ENCODE results near the gene LPCAT1.
A peak's percentile ranks its signal among the peaks of the same experiment; 100 is the strongest.

The LPCAT1 gene

DNA sequence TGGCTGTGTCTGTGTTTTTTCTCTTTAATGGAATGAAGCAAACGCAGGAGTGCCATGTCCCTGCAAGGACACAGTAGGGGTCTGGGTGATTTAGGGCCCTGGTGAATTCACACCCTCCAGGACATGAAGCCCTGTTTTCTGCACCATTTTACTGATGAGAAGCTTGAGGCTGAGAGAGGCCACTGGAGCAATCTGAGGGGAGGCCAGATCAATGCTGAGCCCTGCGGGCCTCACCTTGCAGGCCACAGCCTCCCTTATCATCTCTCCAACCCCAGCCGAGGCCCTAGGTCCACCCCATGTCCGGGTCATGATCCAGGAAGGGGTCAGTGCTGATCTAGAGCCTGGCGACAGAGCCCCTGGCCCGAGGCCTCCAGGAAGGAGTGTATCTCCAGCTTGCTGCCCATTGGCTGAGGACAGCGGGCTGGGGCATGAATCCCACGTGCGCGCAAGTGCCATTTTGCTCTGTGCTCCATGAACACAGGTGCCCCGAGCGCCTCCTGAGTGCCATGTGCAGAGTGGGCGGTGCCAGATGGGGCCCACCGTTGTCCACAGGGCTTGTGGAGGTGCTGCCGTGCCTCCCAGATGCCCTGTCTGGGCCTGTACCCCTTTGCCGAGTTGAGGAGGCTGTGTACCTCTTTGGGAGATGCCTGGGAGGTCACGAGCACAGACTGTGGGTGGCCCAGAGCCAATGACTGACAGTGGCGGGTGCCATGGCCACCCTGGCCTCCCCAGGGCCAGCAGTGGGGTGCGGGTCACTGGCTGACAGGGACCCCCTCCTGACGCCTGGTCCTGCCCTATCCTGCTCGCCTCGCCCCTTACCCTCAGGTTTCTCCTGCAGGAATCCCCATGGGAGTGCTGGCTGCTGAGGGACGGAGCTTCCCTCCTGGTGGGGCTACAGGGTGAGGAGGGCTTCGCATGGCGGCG lies 32.3 kb upstream of the LPCAT1 start:
- FAIRE-seq (peak; percentile 80), DNase-seq (ENCODE audit: insufficient read length, low spot score) (no peak)

DNA sequence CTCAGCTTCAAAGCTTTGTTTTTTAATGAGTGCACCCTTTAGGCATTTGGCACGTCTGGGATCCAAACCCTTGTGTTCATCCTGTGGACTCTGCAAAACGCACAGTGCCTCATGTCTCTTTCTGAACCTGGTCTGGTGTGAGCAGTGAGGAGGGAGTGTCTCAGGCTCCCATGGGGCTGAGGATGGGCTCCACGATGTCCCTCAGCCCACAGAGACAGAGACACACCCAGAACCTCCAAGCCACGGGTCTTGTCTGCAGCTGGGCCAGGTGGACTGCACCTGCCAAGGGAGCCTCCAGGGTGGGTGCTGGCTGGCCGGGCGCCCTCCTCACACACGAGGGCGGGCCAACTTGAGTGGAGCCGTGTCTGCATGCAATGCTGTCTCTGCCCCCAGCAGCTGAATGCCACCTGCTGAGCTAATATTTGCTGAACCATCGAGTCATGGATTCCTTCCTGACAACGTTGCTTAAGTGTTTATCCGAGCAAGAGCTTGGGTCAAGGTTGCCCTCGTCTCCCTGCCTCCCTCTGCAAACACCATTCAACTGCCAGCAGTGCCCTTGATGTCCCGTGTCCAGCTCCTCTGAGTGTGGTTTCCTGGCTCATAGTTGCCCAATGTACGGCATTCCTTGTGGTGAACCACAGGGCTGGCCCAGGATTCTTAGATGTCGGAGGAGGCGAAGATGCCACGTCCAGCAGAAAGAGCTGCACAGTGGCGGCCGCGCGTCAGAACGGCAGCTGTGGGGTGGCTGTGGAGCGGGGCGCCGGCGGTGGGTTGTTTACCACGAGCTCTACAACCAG lies 31.4 kb upstream of the LPCAT1 start:
- peak; percentile 97 for FAIRE-seq
- DNase-seq (ENCODE audit: insufficient read length, low spot score) = peak; percentile 97

DNA sequence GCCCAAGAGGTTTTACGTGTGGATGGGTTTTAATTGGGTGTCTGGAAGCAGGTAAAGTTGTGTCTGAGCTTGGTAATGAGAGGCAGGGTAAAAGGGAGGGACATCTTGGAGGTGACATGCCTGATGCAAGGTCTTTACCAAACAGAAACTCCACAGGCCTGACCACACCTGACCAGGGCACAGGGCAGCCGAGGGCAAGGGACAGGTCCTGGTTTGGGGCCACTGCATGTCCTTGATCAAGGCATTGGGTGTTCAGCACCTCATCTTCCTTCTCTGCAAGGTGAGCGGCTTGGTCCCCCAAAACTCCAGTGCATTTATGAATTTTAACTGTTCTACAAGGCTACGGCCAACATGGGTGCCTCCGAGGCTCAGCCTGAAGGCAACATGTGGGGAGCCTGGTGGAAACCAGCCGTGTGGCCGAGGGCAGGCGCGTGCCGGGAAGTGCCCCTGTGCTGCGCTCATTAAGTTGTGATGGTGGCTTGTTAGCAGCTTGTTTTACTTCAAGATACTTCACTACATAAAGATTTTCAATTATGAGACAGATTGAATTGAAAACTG lies 30.7 kb upstream of the LPCAT1 start:
- FAIRE-seq (peak; percentile 64), DNase-seq (ENCODE audit: insufficient read length, low spot score) (no peak)

DNA sequence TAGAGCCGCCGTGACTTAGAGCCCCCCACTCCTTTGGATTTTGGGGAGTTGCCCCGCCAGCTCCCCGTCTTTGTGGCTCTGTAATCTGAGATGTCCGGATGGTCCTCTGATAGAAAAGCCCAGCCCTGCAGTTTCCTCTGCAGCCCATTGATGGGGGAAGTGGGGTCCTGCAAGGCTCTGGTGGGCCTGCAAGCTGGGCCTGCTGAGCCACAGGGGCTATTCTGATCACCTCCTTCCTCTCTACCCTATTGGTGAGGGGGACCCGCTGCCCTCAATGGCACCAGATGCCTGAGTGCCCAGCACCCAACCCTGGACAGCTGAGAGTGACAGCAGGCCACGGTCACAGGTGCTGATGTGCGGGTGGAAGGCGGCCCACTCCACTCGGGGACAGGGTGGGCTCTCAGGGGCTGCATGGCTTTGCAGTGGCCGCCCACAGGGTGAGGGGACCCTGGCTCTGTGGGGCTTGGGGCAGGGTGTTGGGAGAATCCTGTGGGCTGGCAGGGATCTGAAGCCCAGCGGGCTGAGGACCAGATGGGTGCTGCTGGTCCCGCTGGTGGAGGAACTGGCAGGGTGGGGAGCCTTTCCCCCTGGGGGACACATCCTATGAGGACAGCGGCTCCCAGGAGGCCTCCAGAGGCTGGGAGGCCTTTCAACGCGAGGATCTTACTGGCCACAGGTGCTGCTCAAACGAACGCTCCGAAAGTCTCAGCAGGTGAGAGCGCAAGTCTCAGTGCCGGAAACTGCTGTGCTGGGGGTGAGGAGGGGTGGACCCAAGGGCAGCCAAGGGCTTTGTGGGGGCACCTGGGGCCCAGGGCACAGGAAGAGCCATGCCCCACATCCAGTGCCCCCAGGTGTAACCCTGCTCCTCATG lies 30.0 kb upstream of the LPCAT1 start:
- no peak for DNase-seq (ENCODE audit: insufficient read length, low spot score)
- FAIRE-seq = no peak

DNA sequence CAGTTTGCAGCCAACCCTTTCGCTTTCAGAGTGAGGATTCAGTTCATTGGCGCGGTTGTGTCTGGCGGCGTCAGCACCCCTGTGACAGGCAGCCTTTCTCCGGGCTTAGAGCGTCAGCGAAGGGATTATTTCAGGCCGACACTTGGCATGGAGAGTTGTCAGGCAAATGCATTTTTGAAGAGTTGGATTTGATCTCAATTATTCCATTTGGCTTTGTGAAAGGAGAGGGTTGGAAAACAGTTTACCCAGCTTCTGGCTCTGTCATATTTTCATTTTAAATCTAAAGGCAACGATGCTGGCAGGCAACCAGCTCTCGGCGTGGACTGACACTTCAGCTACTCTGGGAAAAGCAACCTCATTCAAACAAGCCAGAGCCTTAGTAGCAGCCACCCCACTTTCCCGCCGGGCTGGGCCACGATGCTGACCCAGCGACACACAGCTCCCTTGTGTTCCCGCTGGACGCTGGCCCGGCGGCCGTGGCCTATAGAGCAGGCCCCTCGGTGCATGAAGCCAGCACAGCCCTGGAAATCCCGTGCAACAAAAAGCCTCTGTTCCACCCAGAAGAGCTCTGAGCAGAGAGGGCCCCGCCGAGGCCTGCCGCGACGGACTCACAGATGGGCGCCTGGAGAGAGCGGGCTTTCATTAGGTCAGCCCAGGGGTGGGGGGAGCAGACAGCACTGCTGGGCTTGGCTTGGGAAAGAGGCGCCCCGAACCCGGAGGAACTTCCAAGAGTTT lies 28.9 kb upstream of the LPCAT1 start:
- FAIRE-seq = no peak
- no peak for DNase-seq (ENCODE audit: insufficient read length, low spot score)

DNA sequence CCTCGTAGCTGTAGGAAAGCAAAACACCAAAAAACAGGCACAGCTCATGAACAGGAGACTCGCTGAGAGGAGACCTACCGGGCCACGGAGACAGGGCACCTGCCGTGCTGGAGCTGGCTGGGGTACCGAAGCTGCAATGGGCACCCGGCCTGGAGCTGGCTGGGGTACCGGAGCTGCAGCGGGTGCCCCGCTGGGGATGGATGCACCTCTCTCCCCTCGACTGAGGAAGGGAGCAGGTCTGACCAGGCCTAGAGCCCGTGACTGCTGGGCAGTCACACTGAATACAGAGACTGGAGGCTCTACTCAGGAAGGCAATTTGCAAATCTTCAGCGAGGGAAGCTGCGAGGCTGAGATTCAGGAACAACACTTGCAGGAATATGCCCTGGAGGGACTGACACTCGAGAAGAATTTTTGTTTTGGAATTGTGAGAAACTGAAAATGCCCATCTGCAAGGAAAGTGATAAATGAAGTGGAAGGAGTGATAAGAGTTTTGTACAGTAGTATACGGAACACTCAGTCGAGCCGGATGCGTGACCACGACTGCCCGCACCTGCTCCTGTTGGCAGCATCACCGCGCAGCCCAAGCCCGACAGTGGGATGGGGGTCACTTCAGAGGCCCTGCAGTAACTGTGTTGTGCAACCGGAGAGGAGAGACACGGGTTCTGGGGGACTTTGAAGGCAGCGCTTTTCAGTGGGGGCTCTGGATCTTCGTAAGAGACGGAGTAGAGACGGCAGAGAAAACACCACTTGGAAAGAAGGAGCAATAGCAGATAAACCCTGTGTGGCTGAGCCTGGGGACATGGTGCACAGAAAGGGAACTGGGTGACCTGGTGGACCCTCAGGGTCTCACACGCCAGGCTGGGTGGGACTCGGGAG lies 27.9 kb upstream of the LPCAT1 start:
- FAIRE-seq = no peak
- DNase-seq (ENCODE audit: insufficient read length, low spot score) = no peak

DNA sequence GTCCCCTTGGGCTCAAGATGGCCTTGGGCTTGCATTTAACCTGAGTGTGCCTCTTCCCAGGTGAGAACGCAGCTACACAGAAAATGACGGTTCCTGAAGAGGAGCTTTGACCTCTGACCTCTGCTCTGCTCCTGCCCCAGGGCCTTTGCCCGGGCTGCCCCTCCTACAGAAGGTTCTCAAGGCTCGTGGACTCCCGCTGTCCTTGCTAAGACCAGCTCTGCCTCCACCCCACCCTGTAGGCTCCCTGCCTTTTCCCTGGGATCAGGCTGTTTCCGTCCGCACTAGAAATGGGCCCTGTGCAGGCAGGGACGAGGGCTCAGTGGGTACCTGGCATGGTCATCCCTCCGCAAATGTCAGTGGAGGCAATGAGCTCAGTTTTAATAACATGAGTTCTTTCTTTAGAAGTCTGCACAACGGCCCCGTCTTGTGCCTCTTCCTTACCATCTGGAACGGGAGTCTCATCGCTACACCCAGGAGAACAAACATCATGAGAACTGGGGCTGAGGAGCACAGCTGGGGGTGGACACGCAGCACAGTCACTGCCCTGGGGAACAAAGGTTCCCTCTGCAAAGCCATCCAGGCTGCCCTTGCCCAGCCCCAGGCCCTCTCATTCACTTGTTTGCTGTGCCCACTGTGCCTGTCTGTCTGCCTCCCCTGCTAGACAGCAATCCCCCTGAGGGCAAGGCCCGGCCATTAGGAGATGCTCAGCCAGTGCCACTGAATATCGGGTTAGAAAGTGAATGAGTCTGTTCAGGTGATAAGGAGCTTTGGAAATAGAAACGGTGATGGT lies 26.7 kb upstream of the LPCAT1 start:
- no peak for DNase-seq (ENCODE audit: insufficient read length, low spot score)
- peak; percentile 33 for FAIRE-seq

DNA sequence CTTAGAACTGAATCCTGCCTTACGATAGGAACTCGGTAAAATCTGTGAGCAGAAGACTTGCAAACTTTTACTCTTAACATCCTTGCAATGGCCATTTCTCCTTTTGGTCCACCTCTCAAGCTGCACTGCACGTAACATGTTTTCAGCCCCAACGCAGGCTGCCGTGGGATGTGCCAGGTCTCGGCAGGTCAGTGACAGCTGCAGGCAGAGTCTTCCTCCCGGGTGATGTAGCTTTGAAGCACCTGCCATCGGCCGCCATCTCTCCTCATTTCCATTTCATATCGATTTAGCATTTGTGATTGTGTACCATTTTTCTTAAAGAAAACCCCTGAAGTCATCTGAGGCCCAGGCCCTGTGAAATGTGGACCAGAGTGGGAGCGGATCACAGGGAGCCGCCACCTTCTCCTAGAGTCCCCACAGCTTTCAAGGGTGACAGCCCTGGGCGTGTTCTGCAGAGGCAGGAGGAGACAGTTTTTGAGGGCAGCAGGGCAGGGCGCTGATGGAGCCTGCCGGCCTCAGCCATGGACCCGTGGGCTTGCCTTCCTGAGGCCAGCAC lies 25.8 kb upstream of the LPCAT1 start:
- FAIRE-seq = no peak
- DNase-seq (ENCODE audit: insufficient read length, low spot score) = no peak

DNA sequence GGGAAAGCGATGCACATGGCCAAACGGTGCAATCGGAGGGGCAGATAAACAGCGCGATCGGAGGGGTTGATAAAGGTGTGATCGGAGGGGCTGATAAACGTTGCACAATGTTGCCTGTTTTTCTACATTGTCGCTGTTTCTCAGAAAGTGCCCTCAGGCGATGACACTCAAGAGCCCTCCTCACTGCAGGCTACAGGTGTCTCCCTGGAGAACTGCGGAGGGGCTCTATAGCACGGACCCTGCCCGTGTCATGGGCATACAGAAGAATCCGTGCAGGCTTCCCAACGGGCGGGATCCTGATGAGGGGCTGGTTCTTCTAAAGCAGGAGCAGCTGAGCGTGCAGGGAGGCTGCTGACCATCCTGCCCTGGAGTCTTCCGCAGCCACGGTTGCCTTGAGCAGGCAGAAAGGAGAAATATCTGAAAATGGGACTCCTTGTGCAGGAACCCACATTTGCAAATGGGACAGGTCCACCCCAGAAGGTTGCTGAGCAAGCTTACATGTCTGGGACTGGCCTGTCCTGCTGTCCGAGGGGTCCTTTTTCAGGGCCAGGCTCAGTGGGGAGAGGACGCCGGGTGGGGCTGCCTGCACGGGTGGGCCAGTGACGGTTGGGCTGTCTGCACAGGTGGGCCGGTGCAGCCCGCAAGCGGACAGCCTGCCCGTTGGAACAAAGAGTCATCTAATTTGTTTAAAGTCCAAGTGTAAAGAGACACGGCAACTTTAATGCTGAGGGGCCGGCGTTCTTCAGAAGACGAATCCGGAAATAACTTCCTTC lies 25.1 kb upstream of the LPCAT1 start:
- DNase-seq (ENCODE audit: insufficient read length, low spot score) (no peak), FAIRE-seq (no peak)

DNA sequence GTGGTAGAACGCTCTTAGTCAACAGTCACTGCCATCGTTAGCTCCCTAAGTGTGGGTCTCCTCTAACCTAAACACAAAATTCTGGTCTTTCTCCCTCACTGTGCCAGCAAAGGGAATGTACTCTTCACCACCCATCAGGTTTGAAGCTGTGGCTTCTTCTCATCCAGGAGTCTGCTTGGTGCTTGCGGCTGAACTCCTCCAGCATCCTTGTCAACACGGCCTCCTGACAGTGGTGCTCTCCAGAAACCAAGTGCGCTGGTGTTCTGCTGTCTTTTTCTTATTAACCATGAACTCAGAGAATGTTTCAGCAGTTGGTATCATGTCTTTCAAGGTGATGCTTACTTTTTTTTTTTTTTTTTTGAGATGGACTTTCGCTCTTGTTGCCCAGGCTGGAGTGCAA lies 23.9 kb upstream of the LPCAT1 start:
- DNase-seq (ENCODE audit: insufficient read length, low spot score) (no peak), FAIRE-seq (no peak)

DNA sequence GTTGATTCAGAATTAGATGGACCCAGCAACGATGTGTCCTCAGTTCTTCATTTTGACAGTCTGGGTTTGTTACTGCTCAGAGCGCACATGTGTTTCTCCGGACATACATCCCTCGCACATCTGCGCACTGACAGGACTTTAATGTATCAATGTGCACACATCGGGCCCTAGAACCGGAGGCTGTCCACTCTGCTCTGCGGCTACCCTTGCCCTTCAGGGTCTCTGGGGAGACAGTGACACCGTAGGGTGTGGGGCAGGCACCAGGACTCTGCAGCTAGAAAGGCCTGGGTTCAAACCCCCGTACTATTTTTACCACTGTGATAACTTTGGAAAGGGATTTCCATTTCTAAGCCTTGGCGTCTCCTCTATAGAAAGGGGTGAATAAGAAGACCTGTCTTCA lies 23.5 kb upstream of the LPCAT1 start:
- no peak for DNase-seq (ENCODE audit: insufficient read length, low spot score)
- FAIRE-seq = peak; percentile 69

DNA sequence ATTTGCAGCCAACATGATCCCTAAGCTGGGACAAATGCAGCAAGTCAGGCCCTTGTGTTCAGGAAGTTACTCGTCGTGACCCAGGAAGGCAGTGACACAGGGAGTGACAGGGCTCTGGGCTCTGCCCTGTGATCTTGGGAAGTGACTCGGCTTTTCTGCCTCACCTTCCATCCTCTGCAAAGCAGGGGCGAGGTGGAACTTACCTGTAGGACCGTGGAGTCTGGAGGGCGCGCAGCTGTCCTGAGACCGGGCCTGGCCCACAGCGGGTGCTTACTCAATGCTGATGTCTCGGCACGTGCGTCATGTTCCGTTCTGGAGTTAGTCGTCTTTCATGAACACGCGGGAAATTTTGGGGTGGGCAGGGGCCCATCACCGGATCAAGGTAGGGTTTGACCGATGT lies 22.8 kb upstream of the LPCAT1 start:
- DNase-seq (ENCODE audit: insufficient read length, low spot score) (no peak), FAIRE-seq (no peak)

DNA sequence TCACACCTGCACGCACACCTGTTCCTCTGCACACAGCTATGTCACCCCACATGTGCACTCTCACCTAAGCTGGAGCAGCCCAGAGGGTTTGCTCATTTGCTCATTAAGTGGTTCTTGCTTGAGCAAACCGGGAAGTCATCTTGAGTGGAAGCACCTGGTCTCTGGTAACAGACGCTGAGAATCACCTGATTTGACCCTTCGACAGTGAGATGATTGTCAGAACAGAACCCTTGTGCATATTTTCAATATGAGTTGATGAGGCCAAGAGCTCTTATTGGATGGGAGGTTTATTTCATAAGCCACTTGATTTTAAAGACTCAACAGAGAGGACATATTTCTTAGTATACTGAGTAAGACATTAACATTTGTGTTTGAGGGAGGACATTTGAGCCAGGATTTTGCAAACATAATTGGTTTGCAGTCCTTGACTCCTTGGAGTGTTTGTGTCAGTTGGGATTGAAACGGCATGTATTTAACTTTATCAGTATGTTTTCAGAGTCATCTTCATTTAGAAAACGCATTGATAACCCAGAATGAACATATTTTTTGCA lies 22.1 kb upstream of the LPCAT1 start:
- FAIRE-seq = no peak
- no peak for DNase-seq (ENCODE audit: insufficient read length, low spot score)

DNA sequence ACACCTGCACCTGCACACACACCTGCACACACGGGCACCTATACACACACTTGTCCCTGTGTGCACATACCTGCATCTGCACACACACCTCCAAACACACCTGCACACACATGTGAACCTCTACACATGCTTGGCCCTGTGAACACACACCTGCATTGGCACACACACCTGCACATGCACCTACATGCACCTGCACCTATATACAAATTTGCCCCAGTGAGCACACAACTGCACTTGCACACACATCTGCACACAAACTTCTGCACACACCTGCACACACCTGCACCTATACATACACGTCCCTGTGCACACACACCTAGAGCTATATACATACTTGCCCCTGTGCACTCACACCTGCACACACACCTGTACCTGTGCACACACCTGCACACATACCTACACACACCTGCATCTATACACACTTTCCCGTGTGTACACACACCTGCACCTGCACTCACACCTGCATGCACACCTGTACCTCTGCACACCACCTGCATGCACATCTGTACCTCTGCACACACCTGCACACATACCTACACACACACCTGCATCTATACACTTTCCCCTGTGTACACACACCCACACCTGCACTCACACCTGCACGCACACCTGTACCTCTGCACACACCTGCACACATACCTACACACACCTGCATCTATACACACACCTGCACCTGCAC lies 21.5 kb upstream of the LPCAT1 start:
- FAIRE-seq (peak; percentile 99), DNase-seq (ENCODE audit: insufficient read length, low spot score) (no peak)

DNA sequence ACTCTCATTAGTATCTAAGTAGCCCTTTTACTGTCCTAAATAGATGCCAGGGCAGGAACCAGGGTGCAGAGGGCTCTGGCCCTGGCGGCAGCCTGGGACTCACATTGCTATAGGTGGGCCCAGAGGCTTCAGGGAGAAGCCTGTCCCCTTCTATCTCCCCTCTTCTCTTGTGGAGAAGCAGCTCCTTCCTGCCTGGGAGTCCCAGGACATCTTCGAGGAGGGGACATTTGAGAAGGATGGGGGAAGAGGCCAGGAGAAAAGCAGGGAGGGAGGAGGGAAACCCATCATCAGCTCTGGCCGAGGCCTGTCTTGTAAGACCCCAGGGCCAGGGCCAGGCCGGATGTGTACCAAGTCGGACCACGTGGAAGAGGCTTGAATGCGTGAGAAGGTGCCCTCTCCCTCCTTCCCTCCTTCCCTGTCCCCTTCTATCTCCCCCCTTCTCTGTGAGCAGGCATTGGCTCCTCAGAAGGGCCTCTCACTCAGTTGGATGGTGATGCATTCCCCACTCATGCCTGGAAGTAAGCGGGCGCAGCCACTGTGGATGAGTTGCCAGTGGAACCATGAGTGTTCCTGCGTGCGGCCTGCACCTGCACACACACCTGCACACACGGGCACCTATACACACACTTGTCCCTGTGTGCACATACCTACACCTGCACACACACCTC lies 20.7 kb upstream of the LPCAT1 start:
- no peak for FAIRE-seq

More for the DNA sequence above, 20.7 kb upstream of the LPCAT1 start:
- no peak for DNase-seq (ENCODE audit: insufficient read length, low spot score)

Measured in HTR-8/SVneo (cell line).